H1 (cell line): ENCODE data around the gene GRID2. TPM values are rescaled to one million over a fixed set of nuclear protein-coding genes. Genes with fewer than 3 reads are reported as not detected.

Source experiments
- CTCF ChIA-PET: fragments of 300-600 bp; sonication (Branson Sonifier 250); formaldehyde crosslinking; loops from one replicate; lab custom pipeline; 2021; ENCODE audit not compliant: partially characterized antibody; lab: Charles Lee
- POLR2A ChIA-PET: fragments of 300-600 bp; sonication (Branson Sonifier 250); formaldehyde crosslinking; loops from one replicate; lab custom pipeline; 2021; ENCODE audit warnings: inconsistent platforms; ENCODE audit not compliant: partially characterized antibody; lab: Charles Lee
- DNase-seq, 2 experiments: peaks; one replicate each; pipeline versions ENCODE4 v3.0.0 to v3.0.0-alpha.2; 2010 to 2022; ENCODE audit warnings: low spot score in 2 of 2, low read depth in 1 of 2, mixed read lengths in 1 of 2
- FAIRE-seq: peaks from 2 replicates; lab custom pipeline; 2011; peaks lifted over from hg19 to GRCh38; lab: Jason Lieb, UNC
- H2AFZ ChIP-seq: 2 replicates; pipeline ENCODE4 v1.8.1; 2012; ENCODE audit warnings: low read length, inconsistent platforms
- H2AK5ac ChIP-seq: 2 replicates; pipeline ENCODE4 v1.6.1; 2013; ENCODE audit warnings: low read depth, low read length
- H2BK120ac ChIP-seq: replicated peaks from 2 replicates; pipeline ENCODE3; 2013; ENCODE audit warnings: low read depth, low read length, inconsistent platforms
- H2BK12ac ChIP-seq: 2 replicates; pipeline ENCODE4 v1.6.1; 2013; ENCODE audit warnings: low read depth, low read length
- H2BK15ac ChIP-seq: 2 replicates; pipeline ENCODE4 v1.6.1; 2013; ENCODE audit warnings: low read length
- H2BK20ac ChIP-seq: 2 replicates; pipeline ENCODE4 v1.6.1; 2013; ENCODE audit warnings: low read length
- H2BK5ac ChIP-seq: 2 replicates; pipeline ENCODE4 v1.6.1; 2013; ENCODE audit warnings: low read depth, low read length
- H3K14ac ChIP-seq: 2 replicates; pipeline ENCODE4 v1.6.1; 2013; ENCODE audit warnings: inconsistent platforms; ENCODE audit not compliant: insufficient read length
- H3K18ac ChIP-seq: 2 replicates; pipeline ENCODE4 v1.6.1; 2013; ENCODE audit warnings: low read length; ENCODE audit errors: extremely low read depth
- H3K23ac ChIP-seq: 2 replicates; pipeline ENCODE4 v1.6.1; 2013; ENCODE audit warnings: inconsistent platforms; ENCODE audit not compliant: insufficient read length
- H3K23me2 ChIP-seq: 2 replicates; pipeline ENCODE4 v1.6.1; 2013; ENCODE audit warnings: low read depth, low read length
- H3K27ac ChIP-seq: 2 replicates; pipeline ENCODE4 v1.6.1; 2011; ENCODE audit warnings: low read depth, low read length, inconsistent platforms
- H3K27me3 ChIP-seq, 4 experiments: replicated peaks in 1 of 4; 1 replicate in 1 of 4; 2 replicates in 3 of 4; pipeline versions ENCODE4 v1.6.1 to v1.8.1; 2011 to 2013; ENCODE audit warnings: low read length in 3 of 4, mild to moderate bottlenecking in 3 of 4, inconsistent platforms in 2 of 4, mixed read lengths in 2 of 4, moderate library complexity in 1 of 4; ENCODE audit not compliant: control insufficient read depth in 3 of 4, insufficient read depth in 3 of 4; ENCODE audit errors: extremely low read depth in 1 of 4
- H3K36me3 ChIP-seq, 4 experiments: 2 replicates each; pipeline versions ENCODE4 v1.6.1 to v1.8.1; 2011 to 2013; ENCODE audit warnings: mild to moderate bottlenecking in 4 of 4, low read length in 3 of 4, moderate library complexity in 2 of 4, control low read depth in 1 of 4, inconsistent platforms in 1 of 4; ENCODE audit not compliant: insufficient read depth in 4 of 4, control insufficient read depth in 2 of 4
- H3K4ac ChIP-seq: replicated peaks from 2 replicates; pipeline ENCODE3; 2013; ENCODE audit warnings: low read length, low read depth, mixed read lengths, inconsistent platforms; ENCODE audit not compliant: insufficient read length
- H3K4me1 ChIP-seq, 4 experiments: replicated peaks in 1 of 4; 1 replicate in 1 of 4; 2 replicates in 3 of 4; pipeline versions ENCODE4 v1.6.1 to v1.8.1; 2011 to 2013; ENCODE audit warnings: low read length in 3 of 4, inconsistent platforms in 2 of 4, mixed read lengths in 1 of 4; ENCODE audit not compliant: insufficient read depth in 4 of 4, control insufficient read depth in 3 of 4
- H3K4me2 ChIP-seq, 2 experiments: 2 replicates each; pipeline versions ENCODE4 v1.6.1 to v1.8.1; 2011 to 2013; ENCODE audit warnings: low read depth in 2 of 2, low read length in 2 of 2, control low read depth in 1 of 2, inconsistent platforms in 1 of 2, mild to moderate bottlenecking in 1 of 2; ENCODE audit not compliant: insufficient read depth in 1 of 2
- H3K4me3 ChIP-seq, 4 experiments: fragments of 200-600, 300-600 bp in 1 of 4; sonication (generic), shearing (Covaris generic), sonication (Bioruptor Twin) in 1 of 4; 2 replicates each; pipeline versions ENCODE4 v1.5.1 to v1.8.1; 2011 to 2016; ENCODE audit warnings: low read length in 4 of 4, low read depth in 3 of 4, control low read depth in 2 of 4, inconsistent platforms in 2 of 4, mild to moderate bottlenecking in 2 of 4, mixed read lengths in 1 of 4, moderate library complexity in 1 of 4; ENCODE audit not compliant: insufficient read depth in 2 of 4; ENCODE audit errors: extremely low read depth in 1 of 4
- H3K56ac ChIP-seq: replicated peaks from 2 replicates; pipeline ENCODE3; 2013; ENCODE audit warnings: low read depth, mild to moderate bottlenecking, mixed read lengths, low read length, inconsistent platforms; ENCODE audit not compliant: insufficient read length
- H3K79me1 ChIP-seq: 2 replicates; pipeline ENCODE4 v1.6.1; 2013; ENCODE audit warnings: low read depth, low read length, control low read depth
- H3K79me2 ChIP-seq, 2 experiments: 2 replicates each; pipeline versions ENCODE4 v1.6.1 to v1.8.1; 2012 to 2013; ENCODE audit warnings: low read length in 2 of 2, mild to moderate bottlenecking in 2 of 2, inconsistent platforms in 1 of 2; ENCODE audit not compliant: insufficient read depth in 2 of 2, control insufficient read depth in 1 of 2
- H3K9ac ChIP-seq, 4 experiments: replicated peaks in 1 of 4; 1 replicate in 1 of 4; 2 replicates in 3 of 4; pipeline versions ENCODE4 v1.6.1 to v1.8.1; 2011 to 2013; ENCODE audit warnings: low read depth in 3 of 4, low read length in 3 of 4, control low read depth in 2 of 4, mild to moderate bottlenecking in 2 of 4, moderate library complexity in 2 of 4, inconsistent platforms in 1 of 4; ENCODE audit errors: extremely low read depth in 1 of 4
- H3K9me3 ChIP-seq, 2 experiments: 2 replicates each; pipeline versions ENCODE4 v1.6.1 to v1.8.1; 2012 to 2013; ENCODE audit warnings: mild to moderate bottlenecking in 2 of 2, moderate library complexity in 2 of 2, control low read depth in 1 of 2, inconsistent platforms in 1 of 2, low read depth in 1 of 2, low read length in 1 of 2, mixed read lengths in 1 of 2; ENCODE audit not compliant: insufficient read depth in 2 of 2
- H4K20me1 ChIP-seq, 2 experiments: replicated peaks in 1 of 2; 2 replicates each; pipeline versions ENCODE3 to v1.8.1; 2011 to 2013; ENCODE audit warnings: inconsistent platforms in 2 of 2, low read length in 2 of 2, mild to moderate bottlenecking in 1 of 2; ENCODE audit not compliant: insufficient read depth in 2 of 2, control insufficient read depth in 1 of 2
- H4K5ac ChIP-seq: 2 replicates; pipeline ENCODE4 v1.6.1; 2013; ENCODE audit warnings: low read length, low read depth, mixed read lengths, inconsistent platforms; ENCODE audit not compliant: insufficient read length
- H4K8ac ChIP-seq: 2 replicates; pipeline ENCODE4 v1.8.0; 2013; ENCODE audit warnings: mild to moderate bottlenecking, moderate library complexity, low read length, inconsistent platforms; ENCODE audit not compliant: insufficient read depth; ENCODE audit errors: extremely low read depth
- H4K91ac ChIP-seq: replicated peaks from 2 replicates; pipeline ENCODE3; 2013; ENCODE audit warnings: low read length, mixed read lengths, inconsistent platforms; ENCODE audit not compliant: insufficient read length
- ATF3 ChIP-seq: IDR thresholded peaks from 2 replicates; pipeline ENCODE4 v1.6.1; 2011; ENCODE audit warnings: low read depth, mild to moderate bottlenecking, low read length; ENCODE audit not compliant: insufficient read depth
- KDM4A ChIP-seq: IDR thresholded peaks from one replicate; pipeline ENCODE4 v1.7.1; 2012; ENCODE audit warnings: low read depth, mild to moderate bottlenecking, moderate library complexity, low read length, inconsistent platforms; ENCODE audit not compliant: severe bottlenecking
- RFX5 ChIP-seq: IDR thresholded peaks from 2 replicates; pipeline ENCODE4 v1.6.1; 2011; ENCODE audit warnings: low read depth, low read length, improper control_type of control experiment, borderline replicate concordance
- RNF2 ChIP-seq: fragments of 200-900, 300-1000 bp; sonication (generic); IDR thresholded peaks from 2 replicates; pipeline ENCODE4 v1.7.1; 2016; ENCODE audit warnings: borderline replicate concordance, low read depth, mild to moderate bottlenecking, antibody characterized with exemption, low read length; ENCODE audit not compliant: poor library complexity, severe bottlenecking; ENCODE audit errors: missing control alignments
- SIRT6 ChIP-seq: IDR thresholded peaks from one replicate; pipeline ENCODE4 v1.7.1; 2012; ENCODE audit warnings: low read length, inconsistent platforms
- SP2 ChIP-seq: IDR thresholded peaks from 2 replicates; pipeline ENCODE4 v1.6.1; 2012; ENCODE audit warnings: mild to moderate bottlenecking, low read length, inconsistent platforms
- USF2 ChIP-seq: IDR thresholded peaks from 2 replicates; pipeline ENCODE4 v1.6.1; 2011; ENCODE audit warnings: low read length, improper control_type of control experiment
- WGBS, 2 experiments: shearing (Covaris generic) in 1 of 2; methylation state at CpG; one replicate each; pipeline versions ENCODE4 v1.1.6 to v1.1.7; 2013 to 2015; ENCODE audit warnings: low lambda C conversion rate in 2 of 2, mixed read lengths in 2 of 2, inconsistent platforms in 1 of 2, low coverage in 1 of 2, missing lambda C conversion rate in 1 of 2; ENCODE audit not compliant: insufficient replicate concordance in 2 of 2, insufficient coverage in 1 of 2, insufficient read length in 1 of 2; ENCODE audit errors: extremely low coverage in 1 of 2, missing lambda C conversion rate in 1 of 2; 5-methylcytosine and 5-hydroxymethylcytosine counted together
- polyA plus RNA-seq, 7 experiments: library from polyadenylated mRNA; depleted of rRNA in 3 of 7; stranded (reverse) in 5 of 7; unstranded in 2 of 7; fragments of >200 nt in 5 of 7; fragments of 200-250 nt in 2 of 7; gene quantifications; 1 replicate in 5 of 7; 2 replicates in 1 of 7; 4 replicates in 1 of 7; pipeline versions ENCODE4 v1.2.1 to v1.2.3, GENCODE V29; 2011 to 2013; ENCODE audit warnings: missing spikeins in 2 of 7, mixed read lengths in 2 of 7
- total RNA-seq: library from RNA; stranded (reverse); fragmentation: NEBNext Ultra II Directional; extraction: Animal tissue kit (Norgen Biotek cat#: 25700); gene quantifications from 2 replicates; pipeline ENCODE4 v1.2.1, GENCODE V29; 2021

Gene GRID2
- total and polyA plus RNA-seq, 2 of the 8 experiments (the other 6 are each of a cell fraction or from before 2014, with no cell fraction given): 31.1 to 81.9 TPM

GRCh38 chr4:93700571-93700970, 1396.8 kb downstream of the GRID2 start:
- H3K23me2 ChIP-seq: no peaks in the 10 kb centered on the region
- H3K14ac ChIP-seq: no peak overlapping the region
- H3K9ac ChIP-seq: no peak overlapping the region
- no peak overlapping the region for H3K56ac ChIP-seq
- no peak overlapping the region for H2BK5ac ChIP-seq
- 70% methylated on average over 1 of the region's 1 CpG; no CpG with 5 or more reads in 1 of the 2 experiments for WGBS, 2 experiments
- no peak overlapping the region for H3K18ac ChIP-seq
- H3K27ac ChIP-seq: no peak overlapping the region
- H4K8ac ChIP-seq: no peak overlapping the region
- H3K27me3 ChIP-seq: no peaks in the 10 kb centered on the region
- no peak overlapping the region for H4K5ac ChIP-seq
- no peak overlapping the region for H3K4ac ChIP-seq
- H3K23ac ChIP-seq: no peak overlapping the region
- ChIA-PET CTCF (interaction anchor here (0.7 to 1.6 kb wide), 5 partner anchors 9 to 291 kb away, joined by 3 to 4 read pairs (median 3); no protein-coding TSS in a partner anchor), POLR2A (no interaction called here)
- no peak overlapping the region for H2BK20ac ChIP-seq
- TF ChIP-seq ATF3: no peak
- no peak for TF ChIP-seq RNF2
- TF ChIP-seq RFX5: no peak
- no peak for TF ChIP-seq SP2
- no peak for TF ChIP-seq KDM4A
- no peak for TF ChIP-seq SIRT6
- no peak for TF ChIP-seq USF2
- no peak overlapping the region for H2AK5ac ChIP-seq
- no peak overlapping the region for H2BK120ac ChIP-seq
- no peak overlapping the region for H2BK15ac ChIP-seq
- H3K36me3 ChIP-seq: no peaks in the 10 kb centered on the region
- DNase-seq: no peak
- no peaks in the 10 kb centered on the region for H3K4me1 ChIP-seq
- no peak overlapping the region for H2BK12ac ChIP-seq
- no peak overlapping the region for H2AFZ ChIP-seq
- H3K79me2 ChIP-seq: no peaks in the 10 kb centered on the region
- peaks cover 0 to 1% of the 10 kb centered on the region in 2 experiments for H4K20me1 ChIP-seq
- no peak overlapping the region for H3K4me3 ChIP-seq
- H4K91ac ChIP-seq: no peak overlapping the region
- no peaks in the 10 kb centered on the region for H3K9me3 ChIP-seq
- H3K79me1 ChIP-seq: no peaks in the 10 kb centered on the region
- FAIRE-seq: no peak
- H3K4me2 ChIP-seq: no peak overlapping the region
